NCI-H2171 (cell line): ENCODE data around the gene GAREM2.

ENCODE experiments used
- DNase-seq: peaks from one replicate; lab custom pipeline; 2025; lab: John Stamatoyannopoulos, UW

The GAREM2 gene

DNA sequence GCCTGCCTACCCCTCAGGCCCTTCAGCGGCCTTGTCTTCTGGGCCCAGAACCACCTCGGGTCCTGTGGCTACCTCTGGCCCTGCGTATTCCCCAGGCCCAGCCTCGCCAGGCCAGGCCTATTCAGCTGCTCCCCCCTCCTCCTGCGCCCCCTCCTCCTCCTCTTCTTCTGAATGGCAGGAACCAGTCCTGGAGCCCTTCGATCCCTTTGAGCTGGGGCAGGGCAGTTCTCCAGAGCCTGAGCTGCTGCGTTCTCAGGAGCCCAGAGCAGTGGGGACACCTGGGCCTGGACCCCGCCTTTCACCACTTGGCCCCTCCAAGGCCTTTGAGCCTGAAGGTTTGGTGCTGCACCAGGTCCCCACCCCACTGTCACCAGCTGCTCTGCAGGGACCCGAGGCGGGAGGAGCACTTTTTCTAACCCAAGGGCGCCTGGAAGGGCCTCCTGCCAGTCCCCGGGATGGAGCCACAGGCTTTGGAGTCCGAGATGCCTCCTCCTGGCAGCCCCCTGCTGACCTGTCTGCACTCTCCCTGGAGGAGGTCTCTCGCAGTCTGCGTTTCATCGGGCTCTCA is 14.7 kb downstream of the GAREM2 start:
- DNase-seq: no peak

GRCh38 chr2:26189123-26189522 is 16.2 kb downstream of the GAREM2 start:
- DNase-seq: no peak

DNA sequence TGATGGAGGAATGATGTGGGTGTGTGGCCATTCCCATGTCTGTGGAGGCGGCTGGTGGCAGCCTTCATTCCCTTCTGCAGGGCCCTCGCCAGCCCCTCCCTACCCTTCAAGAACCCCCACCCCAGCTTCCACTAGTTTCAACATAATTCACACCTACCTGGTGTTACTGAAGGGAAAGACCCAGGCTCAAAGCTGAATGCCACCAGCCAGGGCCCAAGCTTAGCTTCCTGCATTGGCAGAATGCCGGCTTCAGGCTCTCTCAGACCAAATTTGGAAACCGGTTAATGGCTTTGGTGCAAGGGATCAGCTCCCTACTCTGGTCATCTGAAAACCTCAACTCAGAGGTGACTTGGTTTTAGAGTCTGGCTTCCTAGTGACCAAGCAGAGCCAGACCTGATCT is 16.9 kb downstream of the GAREM2 start:
- DNase-seq: no peak

DNA sequence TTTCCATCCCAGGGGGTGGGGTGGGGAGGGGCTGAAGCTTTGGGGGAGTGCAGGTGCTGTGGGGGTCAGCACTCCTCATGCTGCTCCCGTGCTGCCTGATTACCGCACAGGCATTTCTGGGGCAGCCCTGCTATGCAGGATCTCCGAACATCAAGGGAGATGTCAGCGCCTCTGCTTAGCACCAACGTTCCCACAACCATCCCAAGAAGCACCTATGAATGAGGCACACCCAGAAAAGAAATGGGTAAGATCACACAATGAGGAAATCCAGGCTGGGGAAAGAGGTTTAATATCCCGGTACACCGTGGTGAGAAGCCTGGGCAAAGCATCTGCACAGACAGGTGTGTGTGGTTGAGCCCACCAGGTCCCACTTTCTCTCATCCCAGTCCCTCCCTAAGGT is 17.5 kb downstream of the GAREM2 start:
- DNase-seq: no peak

DNA sequence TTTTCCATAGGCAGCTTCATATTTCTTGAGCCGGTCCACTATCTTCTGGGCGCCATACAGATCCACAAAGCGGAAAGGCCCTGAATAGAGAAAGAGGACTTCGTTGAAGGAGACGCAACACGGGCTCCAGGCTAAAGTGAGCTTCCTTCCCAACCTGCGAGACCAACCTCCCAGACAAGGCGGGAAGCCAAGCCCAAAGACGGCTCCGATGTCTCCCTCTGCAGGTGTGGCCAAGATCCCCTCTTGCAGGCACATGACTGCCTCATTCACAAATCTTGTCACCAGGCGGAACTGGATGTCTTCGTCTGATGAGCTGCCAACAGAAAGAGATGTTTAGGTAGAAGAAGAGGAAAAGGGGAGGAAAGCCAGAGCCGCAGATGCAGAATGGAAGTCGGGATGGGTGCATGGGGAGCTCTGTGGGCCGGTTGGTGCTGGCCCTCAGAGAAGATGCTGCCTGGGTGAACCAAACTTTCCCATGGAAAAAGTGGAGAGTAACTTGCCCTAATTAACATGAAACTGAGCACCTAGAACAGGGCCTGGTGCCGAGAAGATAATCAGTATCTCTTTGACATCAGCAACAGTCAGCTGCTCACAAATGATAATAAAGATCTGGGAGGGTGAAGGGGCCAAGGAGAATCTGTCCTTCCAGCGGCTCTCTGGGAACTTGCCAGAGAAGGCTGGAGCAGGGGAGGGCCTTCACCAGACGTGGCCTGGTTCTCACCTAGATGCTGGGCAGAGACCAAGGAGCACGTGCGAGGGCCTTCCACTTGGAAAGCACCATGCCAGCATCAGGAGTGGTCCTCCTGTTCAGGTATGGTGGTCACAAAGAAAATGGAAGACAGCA is 18.6 kb downstream of the GAREM2 start:
- no peak for DNase-seq

DNA sequence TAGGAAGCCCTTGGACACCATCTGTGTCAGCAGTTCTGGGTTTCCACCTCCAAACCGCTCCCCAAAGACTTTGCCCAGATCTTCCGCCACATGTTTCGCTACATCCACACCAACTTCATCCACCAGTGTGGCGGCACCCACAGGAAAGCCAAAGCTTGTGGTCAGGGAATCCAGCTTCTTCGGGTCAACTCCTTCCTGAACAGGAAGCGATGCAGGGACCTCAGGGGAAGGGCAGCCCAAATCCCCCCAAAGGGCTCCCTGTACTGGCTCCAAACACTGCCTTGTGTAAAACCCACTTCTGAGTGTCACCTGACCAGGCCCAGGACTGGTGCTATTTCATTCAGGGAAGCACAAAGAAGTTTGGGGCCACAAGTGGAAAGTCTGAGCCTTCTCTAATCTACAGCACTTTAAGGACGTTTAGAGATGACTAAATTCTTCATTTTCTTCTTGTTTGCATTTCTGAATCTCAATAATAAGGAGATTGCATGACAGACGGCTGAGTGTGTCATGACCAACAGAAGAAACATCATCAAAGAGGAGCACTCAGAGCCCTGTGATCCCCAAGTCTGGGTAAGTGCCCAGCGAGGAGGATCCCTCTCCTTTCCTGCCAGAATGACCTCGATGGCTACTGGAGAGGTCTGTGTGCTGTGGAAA is 20.8 kb downstream of the GAREM2 start:
- no peak for DNase-seq

- DNase-seq: no peak
Observed at GRCh38 chr2:26195040-26195984, 22.4 kb downstream of the GAREM2 start.

- DNase-seq: no peak
Observed at GRCh38 chr2:26196683-26197418, 24.0 kb downstream of the GAREM2 start.

DNA sequence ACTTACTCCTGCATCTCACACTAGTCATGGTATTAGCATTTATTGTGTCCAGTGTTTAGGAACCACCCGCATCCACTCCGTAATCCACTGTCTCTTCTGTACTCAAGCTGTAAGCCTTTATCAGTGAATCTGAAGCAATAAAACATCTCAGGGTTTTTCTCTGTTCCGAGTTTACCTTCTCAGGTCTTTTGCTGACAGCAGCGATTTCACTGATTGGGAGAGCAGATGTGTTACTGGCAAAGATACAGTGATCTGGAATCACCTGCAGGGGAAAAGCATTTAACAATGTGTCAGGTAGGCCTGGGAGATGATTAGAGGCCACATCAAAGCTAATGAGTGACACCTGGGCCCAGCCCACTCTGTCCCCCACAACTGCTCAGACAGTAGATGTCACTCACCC is 24.6 kb downstream of the GAREM2 start:
- no peak for DNase-seq

GRCh38 chr2:26202981-26203490 is 30.1 kb downstream of the GAREM2 start:
- no peak for DNase-seq

- no peak for DNase-seq
Observed at GRCh38 chr2:26203906-26204305, 31.0 kb downstream of the GAREM2 start.

GRCh38 chr2:26212011-26212410 is 39.1 kb downstream of the GAREM2 start:
- DNase-seq: no peak

- no peak for DNase-seq
Observed at GRCh38 chr2:26214759-26215158, 41.9 kb downstream of the GAREM2 start.

DNA sequence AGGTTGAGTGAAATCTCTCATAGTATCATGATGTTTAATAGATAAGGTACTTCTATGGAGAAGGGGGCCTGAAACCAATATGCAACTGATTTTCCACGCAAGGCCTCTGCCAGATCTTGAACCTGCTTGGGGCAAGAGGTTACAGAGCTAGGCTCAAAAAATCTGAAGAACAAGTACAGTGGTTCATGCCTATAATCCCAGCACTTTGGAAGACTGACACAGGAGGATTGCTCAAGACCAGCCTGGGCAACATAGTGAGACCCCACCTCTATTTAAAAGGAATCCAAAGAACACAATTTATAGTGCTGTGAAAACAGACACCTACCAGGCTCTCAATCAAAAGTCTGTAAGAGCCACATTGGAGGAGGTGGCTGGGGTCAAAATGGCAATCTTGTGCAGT is 42.9 kb downstream of the GAREM2 start:
- no peak for DNase-seq

- no peak for DNase-seq
Observed at GRCh38 chr2:26216587-26216986, 43.7 kb downstream of the GAREM2 start.

DNA sequence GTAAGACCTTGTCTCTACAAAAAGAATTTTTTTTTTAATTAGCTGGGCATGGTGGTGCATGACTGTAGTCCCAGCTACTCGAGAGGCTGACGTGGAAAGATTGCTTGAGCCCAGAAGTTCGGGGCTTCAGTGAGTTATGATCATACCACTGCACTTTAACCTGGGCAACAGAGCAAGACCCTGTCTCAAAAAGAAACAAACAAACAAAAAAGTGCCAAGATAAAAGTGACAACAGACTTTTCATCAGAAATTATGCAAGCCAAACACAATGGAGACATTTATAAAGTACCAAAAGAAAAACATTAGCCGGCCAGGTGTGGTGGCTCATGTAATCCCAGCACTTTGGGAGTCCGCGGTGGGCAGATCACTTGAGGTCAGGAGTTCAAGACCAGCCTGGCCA is 44.8 kb downstream of the GAREM2 start:
- no peak for DNase-seq

- DNase-seq: peak; percentile 3
Observed at GRCh38 chr2:26223018-26223417, 50.1 kb downstream of the GAREM2 start.

DNA sequence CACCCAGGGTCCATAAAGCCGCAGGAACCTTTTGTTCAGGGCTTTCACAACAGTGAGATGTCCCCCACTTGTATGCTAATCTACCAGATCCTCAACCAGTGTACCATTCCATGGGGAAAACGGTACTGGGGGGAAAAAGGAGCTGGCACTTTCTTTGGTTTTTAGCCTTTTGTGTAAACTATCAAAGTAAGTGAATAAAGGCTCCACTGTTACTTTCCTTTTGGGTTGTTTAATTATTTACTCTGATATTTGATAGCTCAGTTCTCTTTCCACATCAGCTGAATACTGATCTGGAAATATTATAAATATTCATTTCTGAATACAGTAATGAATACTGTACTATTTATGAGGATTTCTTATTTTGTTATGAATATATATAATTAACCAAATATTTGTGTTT is 51.2 kb downstream of the GAREM2 start:
- no peak for DNase-seq

- no peak for DNase-seq
Observed at GRCh38 chr2:26229595-26229994, 56.7 kb downstream of the GAREM2 start.

- no peak for DNase-seq
Observed at GRCh38 chr2:26230806-26231205, 57.9 kb downstream of the GAREM2 start.

DNA sequence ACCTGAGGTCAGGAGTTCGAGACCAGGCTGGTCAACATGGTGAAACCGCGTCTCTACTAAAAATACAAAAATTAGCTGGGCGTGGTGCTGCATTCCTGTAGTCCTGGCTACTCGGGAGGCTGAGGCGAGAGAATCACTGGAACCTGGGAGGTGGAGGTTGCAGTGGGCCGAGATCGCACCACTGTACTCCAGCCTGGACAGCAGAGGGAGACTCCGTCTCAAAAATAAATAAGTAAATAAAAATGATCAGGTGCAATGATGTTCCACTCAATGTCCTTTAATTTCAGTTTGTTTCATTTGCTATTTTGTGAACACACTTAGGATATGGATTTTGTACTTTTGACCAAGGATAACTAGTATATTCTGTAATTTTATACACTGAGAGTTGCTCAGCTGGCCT is 62.2 kb downstream of the GAREM2 start:
- DNase-seq: no peak
